ENCODE data around the gene PANK4.

DNA sequence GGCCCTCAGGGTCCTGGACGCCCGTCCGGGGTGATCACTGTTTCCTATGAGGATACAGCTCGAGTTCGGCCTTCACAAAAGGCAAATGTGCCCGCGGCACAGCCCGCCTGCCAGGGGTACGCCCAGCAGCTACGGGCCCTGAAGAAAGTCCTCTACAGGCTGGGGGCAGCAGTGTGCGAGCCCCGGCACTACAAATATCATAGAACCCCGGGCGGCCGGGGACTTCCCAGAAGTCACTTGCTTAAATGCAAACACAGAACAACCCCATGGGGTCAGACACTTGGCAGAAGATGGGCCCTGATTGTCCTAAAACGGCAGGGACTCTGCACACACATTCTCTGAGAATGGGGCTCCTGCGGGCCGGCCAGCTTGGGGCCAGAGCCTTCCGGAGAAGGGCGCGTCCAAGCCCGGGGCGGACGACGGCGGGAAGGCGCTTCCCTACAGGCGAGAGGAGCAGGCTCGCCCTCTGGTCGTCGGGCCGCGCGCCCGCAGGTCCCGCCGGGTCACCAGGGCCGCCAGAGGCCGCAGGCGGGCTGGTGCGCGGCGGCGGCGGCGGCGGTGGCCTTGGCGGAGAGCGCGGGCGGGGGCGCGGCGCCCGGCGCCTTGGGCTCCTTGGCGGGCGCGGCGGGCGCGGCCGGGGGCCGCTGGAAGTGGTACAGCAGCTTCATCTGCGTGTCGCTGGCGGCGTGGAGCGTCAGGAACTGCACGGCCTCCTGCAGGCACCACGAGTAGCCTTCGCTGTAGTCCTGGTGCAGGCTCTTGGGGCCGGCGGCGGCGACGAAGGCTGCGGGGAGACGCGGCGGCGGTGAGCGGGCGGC, 2.8 kb upstream of the PANK4 start:
- no peak for TF ChIP-seq YY1 (IDR thresholded peaks at IDR 0.05)
- TF ChIP-seq JUND (IDR thresholded peaks at IDR 0.05), result no peak
- TF ChIP-seq HNF4G (IDR thresholded peaks at IDR 0.05), result no peak
- TF ChIP-seq, protein P1, sequence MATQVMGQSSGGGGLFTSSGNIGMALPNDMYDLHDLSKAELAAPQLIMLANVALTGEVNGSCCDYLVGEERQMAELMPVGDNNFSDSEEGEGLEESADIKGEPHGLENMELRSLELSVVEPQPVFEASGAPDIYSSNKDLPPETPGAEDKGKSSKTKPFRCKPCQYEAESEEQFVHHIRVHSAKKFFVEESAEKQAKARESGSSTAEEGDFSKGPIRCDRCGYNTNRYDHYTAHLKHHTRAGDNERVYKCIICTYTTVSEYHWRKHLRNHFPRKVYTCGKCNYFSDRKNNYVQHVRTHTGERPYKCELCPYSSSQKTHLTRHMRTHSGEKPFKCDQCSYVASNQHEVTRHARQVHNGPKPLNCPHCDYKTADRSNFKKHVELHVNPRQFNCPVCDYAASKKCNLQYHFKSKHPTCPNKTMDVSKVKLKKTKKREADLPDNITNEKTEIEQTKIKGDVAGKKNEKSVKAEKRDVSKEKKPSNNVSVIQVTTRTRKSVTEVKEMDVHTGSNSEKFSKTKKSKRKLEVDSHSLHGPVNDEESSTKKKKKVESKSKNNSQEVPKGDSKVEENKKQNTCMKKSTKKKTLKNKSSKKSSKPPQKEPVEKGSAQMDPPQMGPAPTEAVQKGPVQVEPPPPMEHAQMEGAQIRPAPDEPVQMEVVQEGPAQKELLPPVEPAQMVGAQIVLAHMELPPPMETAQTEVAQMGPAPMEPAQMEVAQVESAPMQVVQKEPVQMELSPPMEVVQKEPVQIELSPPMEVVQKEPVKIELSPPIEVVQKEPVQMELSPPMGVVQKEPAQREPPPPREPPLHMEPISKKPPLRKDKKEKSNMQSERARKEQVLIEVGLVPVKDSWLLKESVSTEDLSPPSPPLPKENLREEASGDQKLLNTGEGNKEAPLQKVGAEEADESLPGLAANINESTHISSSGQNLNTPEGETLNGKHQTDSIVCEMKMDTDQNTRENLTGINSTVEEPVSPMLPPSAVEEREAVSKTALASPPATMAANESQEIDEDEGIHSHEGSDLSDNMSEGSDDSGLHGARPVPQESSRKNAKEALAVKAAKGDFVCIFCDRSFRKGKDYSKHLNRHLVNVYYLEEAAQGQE (IDR thresholded peaks at IDR 0.05), result no peak
- no peak for TF ChIP-seq GABPA (IDR thresholded peaks at IDR 0.05 in 1 of 2, conservative IDR thresholded peaks at IDR 0.05 in 1 of 2)
- TF ChIP-seq, protein P2, sequence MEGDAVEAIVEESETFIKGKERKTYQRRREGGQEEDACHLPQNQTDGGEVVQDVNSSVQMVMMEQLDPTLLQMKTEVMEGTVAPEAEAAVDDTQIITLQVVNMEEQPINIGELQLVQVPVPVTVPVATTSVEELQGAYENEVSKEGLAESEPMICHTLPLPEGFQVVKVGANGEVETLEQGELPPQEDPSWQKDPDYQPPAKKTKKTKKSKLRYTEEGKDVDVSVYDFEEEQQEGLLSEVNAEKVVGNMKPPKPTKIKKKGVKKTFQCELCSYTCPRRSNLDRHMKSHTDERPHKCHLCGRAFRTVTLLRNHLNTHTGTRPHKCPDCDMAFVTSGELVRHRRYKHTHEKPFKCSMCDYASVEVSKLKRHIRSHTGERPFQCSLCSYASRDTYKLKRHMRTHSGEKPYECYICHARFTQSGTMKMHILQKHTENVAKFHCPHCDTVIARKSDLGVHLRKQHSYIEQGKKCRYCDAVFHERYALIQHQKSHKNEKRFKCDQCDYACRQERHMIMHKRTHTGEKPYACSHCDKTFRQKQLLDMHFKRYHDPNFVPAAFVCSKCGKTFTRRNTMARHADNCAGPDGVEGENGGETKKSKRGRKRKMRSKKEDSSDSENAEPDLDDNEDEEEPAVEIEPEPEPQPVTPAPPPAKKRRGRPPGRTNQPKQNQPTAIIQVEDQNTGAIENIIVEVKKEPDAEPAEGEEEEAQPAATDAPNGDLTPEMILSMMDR (IDR thresholded peaks at IDR 0.05; ENCODE audit: low read depth, low read length, missing input control), result no peak

Data from liver (tissue), 3 donors.